Medulla oblongata (tissue), 1 donor: Measurements from ENCODE around the gene SH3YL1.

Experiments
- DNase-seq: peaks from one replicate; pipeline ENCODE4 v3.0.0-alpha.2; 2015; ENCODE audit errors: extremely low spot score

The SH3YL1 gene

DNA sequence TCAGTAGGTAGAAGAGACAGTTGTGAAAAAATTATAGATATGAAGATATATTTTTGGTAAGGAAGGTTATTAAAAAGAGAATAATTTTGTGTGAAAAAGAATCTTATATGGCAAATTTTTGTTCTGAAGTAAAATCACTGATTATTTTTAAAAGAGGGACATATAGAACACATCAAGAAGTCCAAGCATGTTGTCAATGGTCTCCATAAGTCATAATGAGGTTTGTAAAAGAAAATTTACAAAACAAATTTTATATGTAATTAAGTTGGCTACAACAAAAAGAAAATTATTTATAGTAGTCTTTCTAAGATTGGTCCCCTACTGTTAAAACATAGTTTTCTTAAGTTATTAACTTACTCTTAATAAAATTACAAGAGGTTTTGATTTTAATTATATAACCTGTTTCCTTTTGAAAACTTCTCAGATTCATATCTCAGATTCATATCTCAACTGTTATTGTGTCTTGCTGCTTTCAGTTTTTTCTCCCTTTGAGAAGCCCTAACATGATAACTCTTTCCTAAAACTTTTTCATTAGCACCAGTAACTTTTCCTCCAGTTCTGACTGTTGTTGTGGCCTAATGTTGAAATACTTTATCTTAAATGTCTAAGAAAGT lies 81.2 kb downstream of the SH3YL1 start:
- DNase-seq = no peak

GRCh38 chr2:180311-180710 lies 83.5 kb downstream of the SH3YL1 start:
- DNase-seq = no peak

DNA sequence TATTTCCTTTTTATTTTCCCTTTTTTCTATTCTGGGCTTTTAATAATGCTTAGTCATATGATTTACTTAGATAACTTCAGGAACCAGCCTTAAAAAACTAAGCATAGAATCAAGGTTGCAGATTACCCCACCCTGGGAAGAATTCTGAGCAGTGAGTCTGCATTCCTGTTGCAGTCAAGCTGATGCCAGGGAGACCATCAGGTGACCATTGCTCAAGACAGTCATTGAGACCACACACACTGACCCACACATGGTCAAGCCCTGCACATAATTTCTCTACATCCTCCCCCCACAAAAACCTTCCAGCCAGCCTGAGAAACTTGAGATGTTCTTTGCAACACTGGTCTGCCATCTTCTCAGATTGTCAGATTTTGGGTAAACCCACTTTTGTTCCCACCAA lies 83.9 kb downstream of the SH3YL1 start:
- DNase-seq = no peak

- DNase-seq = no peak
These were observed 86.1 kb downstream of the SH3YL1 start for GRCh38 chr2:177733-178132.

DNA sequence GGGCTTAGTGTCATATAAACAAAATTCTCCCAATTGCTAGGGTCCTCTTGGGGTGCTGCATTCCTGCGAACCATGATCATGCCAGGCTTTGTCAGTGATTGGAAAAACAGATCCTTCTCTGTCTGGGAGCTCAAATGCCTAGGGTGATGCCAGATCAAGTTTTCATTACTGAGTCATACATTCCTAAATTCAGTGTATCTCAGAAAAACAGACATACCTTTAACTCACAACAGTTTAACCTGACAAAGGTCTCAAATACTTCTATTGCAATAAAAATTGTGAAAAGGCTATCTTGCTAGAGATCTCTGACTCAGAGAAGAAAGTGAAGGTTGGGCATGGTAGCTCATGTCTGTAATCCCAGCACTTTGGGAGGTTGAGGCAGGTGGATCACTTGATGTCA lies 86.9 kb downstream of the SH3YL1 start:
- DNase-seq = no peak

DNA sequence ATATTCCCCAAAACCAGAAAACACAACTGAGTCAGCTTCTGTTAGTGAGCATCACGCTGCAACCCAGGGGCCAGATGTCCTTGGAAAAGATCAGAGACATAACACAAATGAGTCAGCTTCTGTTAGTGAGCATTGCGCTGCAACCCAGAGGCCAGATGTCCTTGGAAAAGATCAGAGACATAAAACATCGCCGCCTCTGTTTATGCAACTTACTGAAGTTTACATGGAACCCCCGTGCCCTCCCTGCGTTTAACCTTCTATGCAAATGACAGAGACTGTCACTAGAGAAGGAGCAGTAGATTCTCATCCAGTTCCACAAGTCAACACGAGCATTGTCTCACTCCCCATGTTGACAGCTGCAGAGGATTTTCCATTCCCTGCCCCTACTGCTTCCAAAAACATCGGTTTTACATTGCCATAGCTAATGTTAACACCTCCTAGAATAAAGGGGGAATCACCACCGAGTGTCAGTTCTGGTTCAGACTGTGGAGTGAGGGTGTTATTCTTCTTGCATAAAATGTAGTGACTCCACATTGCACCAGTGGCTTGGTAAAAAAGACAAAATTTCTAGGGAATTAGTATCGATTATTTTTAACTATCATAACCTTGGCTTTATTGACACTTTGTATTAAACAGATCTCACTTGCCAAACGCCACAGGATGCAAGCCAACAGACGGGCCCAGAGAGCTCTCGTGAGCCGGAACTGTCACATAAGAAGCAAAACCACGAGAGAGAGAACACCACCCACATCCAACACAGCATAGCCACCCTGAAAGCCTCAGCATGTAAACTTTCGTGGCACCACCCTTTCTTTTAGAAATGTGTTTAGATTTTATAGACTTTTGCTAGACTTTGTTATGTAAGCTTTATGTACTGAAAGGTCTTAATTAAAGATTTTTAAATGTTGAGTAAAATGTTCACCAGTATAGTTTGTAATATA lies 87.7 kb downstream of the SH3YL1 start:
- DNase-seq = peak; percentile 27

- no peak for DNase-seq
These were observed 88.6 kb downstream of the SH3YL1 start for GRCh38 chr2:175161-175786.

GRCh38 chr2:172120-172519 lies 91.7 kb downstream of the SH3YL1 start:
- peak; percentile 81 for DNase-seq

- no peak for DNase-seq
These were observed 94.1 kb downstream of the SH3YL1 start for GRCh38 chr2:169741-170140.
